WTC11 (cell line): ENCODE data around the gene NOP9. TPM values are rescaled to one million over a fixed set of nuclear protein-coding genes. Genes with fewer than 3 reads are reported as not detected.
A peak's percentile ranks its signal among the peaks of the same experiment; 100 is the strongest.

Source experiments
- ATAC-seq: fragments of 200-7000 bp; cut with Tn5 transposase; 2 replicates; pipeline ENCODE4 v1.10.0; 2021; ENCODE audit warnings: mild to moderate bottlenecking, moderate library complexity
- CTCF ChIA-PET: fragments of 300-600 bp; sonication (Branson Sonifier 250); formaldehyde crosslinking; loops from one replicate; lab custom pipeline; 2021; ENCODE audit warnings: antibody characterized with exemption; lab: Charles Lee
- POLR2A ChIA-PET: fragments of 350-600 bp; sonication (Branson Sonifier 250); formaldehyde crosslinking; loops from one replicate; lab custom pipeline; 2021; ENCODE audit warnings: antibody characterized with exemption; lab: Charles Lee
- DNase-seq: peaks from one replicate; pipeline ENCODE4 v3.0.0; 2021; ENCODE audit warnings: low spot score
- H3K27ac Mint-ChIP-seq: 2 replicates; pipeline ENCODE4 v1.8.0; 2021; ENCODE audit warnings: mixed read lengths
- H3K27me3 Mint-ChIP-seq: 2 replicates; pipeline ENCODE4 v1.8.0; 2021; ENCODE audit warnings: low read depth, mild to moderate bottlenecking, moderate library complexity, mixed read lengths
- H3K36me3 Mint-ChIP-seq: 2 replicates; pipeline ENCODE4 v1.8.0; 2021; ENCODE audit warnings: mixed read lengths
- H3K4me1 Mint-ChIP-seq: 2 replicates; pipeline ENCODE4 v1.8.0; 2022; ENCODE audit warnings: mixed read lengths
- H3K4me3 Mint-ChIP-seq: 2 replicates; pipeline ENCODE4 v1.8.0; 2021; ENCODE audit warnings: mild to moderate bottlenecking, moderate library complexity, mixed read lengths
- H3K9me3 Mint-ChIP-seq: 2 replicates; pipeline ENCODE4 v1.8.0; 2021; ENCODE audit warnings: mixed read lengths
- ATF6 ChIP-seq: sonication (generic); formaldehyde crosslinking; IDR thresholded peaks from 2 replicates; pipeline ENCODE4 v1.8.1; 2023; ENCODE audit warnings: mild to moderate bottlenecking, missing genetic modification reagents
- CBFB ChIP-seq: sonication (generic); formaldehyde crosslinking; IDR thresholded peaks from 2 replicates; pipeline ENCODE4 v1.8.1; 2022; ENCODE audit warnings: mild to moderate bottlenecking, low read depth, missing genetic modification reagents
- E2F4 ChIP-seq: sonication (generic); formaldehyde crosslinking; IDR thresholded peaks from 2 replicates; pipeline ENCODE4 v1.8.1; 2022; ENCODE audit warnings: low read depth, mild to moderate bottlenecking, moderate library complexity, missing genetic modification reagents, borderline replicate concordance
- ETV6 ChIP-seq: sonication (generic); formaldehyde crosslinking; IDR thresholded peaks from 2 replicates; pipeline ENCODE4 v1.8.1; 2022; ENCODE audit warnings: mild to moderate bottlenecking, missing genetic modification reagents
- IRF2 ChIP-seq: sonication (generic); formaldehyde crosslinking; IDR thresholded peaks from 2 replicates; pipeline ENCODE4 v1.8.0; 2022; ENCODE audit warnings: low read depth, missing genetic modification reagents, borderline replicate concordance
- KAT7 ChIP-seq: sonication (generic); formaldehyde crosslinking; IDR thresholded peaks from 2 replicates; pipeline ENCODE4 v1.8.1; 2023; ENCODE audit warnings: missing genetic modification reagents, mild to moderate bottlenecking, borderline replicate concordance
- MYBL2 ChIP-seq: sonication (generic); formaldehyde crosslinking; IDR thresholded peaks from 2 replicates; pipeline ENCODE4 v1.8.1; 2023; ENCODE audit warnings: mild to moderate bottlenecking, moderate library complexity, missing genetic modification reagents
- NR2C2 ChIP-seq: sonication (generic); formaldehyde crosslinking; IDR thresholded peaks from 2 replicates; pipeline ENCODE4 v1.8.0; 2022; ENCODE audit warnings: mild to moderate bottlenecking, missing genetic modification reagents
- RELA ChIP-seq: sonication (generic); formaldehyde crosslinking; IDR thresholded peaks from 2 replicates; pipeline ENCODE4 v1.8.1; 2022; ENCODE audit warnings: missing genetic modification reagents, mild to moderate bottlenecking, borderline replicate concordance
- RORB ChIP-seq: fragments of 250-450 bp; sonication (Bioruptor Pico); IDR thresholded peaks from 2 replicates; pipeline ENCODE4 v1.9.0; 2021; ENCODE audit warnings: mild to moderate bottlenecking
- SOX15 ChIP-seq: fragments of 250-450 bp; sonication (Bioruptor Pico); IDR thresholded peaks from 2 replicates; pipeline ENCODE4 v1.9.0; 2021; ENCODE audit warnings: mild to moderate bottlenecking
- TEAD1 ChIP-seq: sonication (generic); formaldehyde crosslinking; IDR thresholded peaks from 2 replicates; pipeline ENCODE4 v1.8.0; 2022; ENCODE audit warnings: mild to moderate bottlenecking, missing genetic modification reagents
- USF1 ChIP-seq: sonication (generic); formaldehyde crosslinking; IDR thresholded peaks from 2 replicates; pipeline ENCODE4 v1.8.0; 2022; ENCODE audit warnings: mild to moderate bottlenecking, missing genetic modification reagents
- ZBTB21 ChIP-seq: sonication (generic); formaldehyde crosslinking; IDR thresholded peaks from 2 replicates; pipeline ENCODE4 v1.8.1; 2023; ENCODE audit warnings: mild to moderate bottlenecking, missing genetic modification reagents, borderline replicate concordance
- ZNF263 ChIP-seq: sonication (generic); formaldehyde crosslinking; IDR thresholded peaks from 2 replicates; pipeline ENCODE4 v1.8.1; 2022; ENCODE audit warnings: low read depth, mild to moderate bottlenecking, moderate library complexity, missing genetic modification reagents
- ZNF281 ChIP-seq: sonication (generic); formaldehyde crosslinking; IDR thresholded peaks from 2 replicates; pipeline ENCODE4 v1.8.0; 2023; ENCODE audit warnings: mild to moderate bottlenecking, missing genetic modification reagents
- ZNF396 ChIP-seq: fragments of 250-450 bp; sonication (Bioruptor Pico); IDR thresholded peaks from 2 replicates; pipeline ENCODE4 v1.8.0; 2021; ENCODE audit warnings: mild to moderate bottlenecking, moderate library complexity, borderline replicate concordance
- total RNA-seq: library from RNA; stranded (reverse); gene quantifications from 3 replicates; pipeline ENCODE4 v1.2.3, GENCODE V29; 2021
- TF ChIP-seq, protein P1 (sequence below): sonication (generic); formaldehyde crosslinking; IDR thresholded peaks from 2 replicates; pipeline ENCODE4 v1.8.1; 2023; ENCODE audit warnings: mild to moderate bottlenecking, missing genetic modification reagents, moderate library complexity
- TF ChIP-seq, protein P2 (sequence below): sonication (generic); formaldehyde crosslinking; IDR thresholded peaks from 2 replicates; pipeline ENCODE4 v1.8.1; 2022; ENCODE audit warnings: missing genetic modification reagents, borderline replicate concordance
- TF ChIP-seq, protein P3 (sequence below): sonication (generic); formaldehyde crosslinking; IDR thresholded peaks from 2 replicates; pipeline ENCODE4 v1.8.1; 2023; ENCODE audit warnings: mild to moderate bottlenecking, missing genetic modification reagents

The NOP9 gene
- total RNA-seq, 1 experiment from 2014 or later: 44.4 TPM

DNA sequence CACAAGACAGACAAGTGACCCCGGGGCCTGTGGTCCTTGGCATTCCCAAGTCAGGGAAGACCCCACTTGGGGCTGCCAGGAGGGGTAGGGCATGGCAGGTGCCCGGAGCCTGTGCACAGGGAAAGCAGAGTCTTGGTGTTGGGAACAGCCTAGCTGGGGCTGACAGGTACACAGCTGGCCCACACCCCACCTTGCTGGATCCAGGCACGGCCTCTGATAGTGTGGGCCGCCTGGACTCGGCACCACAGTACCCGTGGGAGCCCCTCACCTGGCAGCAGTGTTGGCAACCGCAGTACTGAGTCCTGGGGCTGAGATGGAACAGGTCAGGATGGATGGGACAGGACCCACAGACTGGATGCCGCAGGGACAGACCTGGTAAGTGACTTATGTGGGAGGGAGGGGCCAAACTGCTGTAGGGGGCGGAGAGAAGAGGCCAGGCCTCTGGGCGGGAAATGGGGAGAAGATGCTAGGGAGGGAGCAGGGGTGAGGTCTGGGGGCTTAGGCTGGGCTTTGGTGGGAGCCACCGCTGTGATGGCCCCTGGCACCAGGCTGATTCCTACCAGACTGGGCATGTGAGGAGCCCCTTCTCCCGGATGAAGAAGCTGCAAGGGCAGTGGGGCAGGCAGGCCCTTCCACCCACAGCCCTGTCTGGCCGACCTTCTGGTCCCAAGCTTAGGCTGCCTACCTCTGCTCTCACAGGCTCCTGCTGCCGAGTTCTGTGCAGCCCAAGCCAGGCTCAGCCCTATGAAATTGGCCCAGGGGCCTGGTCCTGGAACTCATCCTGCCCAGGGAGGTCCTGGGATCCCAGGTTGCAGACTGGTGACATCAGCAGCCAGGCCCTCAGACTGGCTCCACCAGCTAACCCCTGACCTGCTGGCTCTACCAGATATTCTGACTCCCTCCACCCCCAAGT lies 36.6 kb upstream of the NOP9 start, which contains the start of gene TGM1:
TSS of gene TGM1 (minus strand) at position 357 of the 913 bp plus-strand sequence. CDS start 825 bp downstream, outside the sequence.
- Mint-ChIP-seq H3K27me3 (no peaks in the 10 kb centered on the region), H3K27ac (no peak within 1 kb of the TSS), H3K36me3 (peaks cover 4% of the 10 kb centered on the region; the same call in 1 of the 2 replicates), H3K4me1 (no peaks in the 10 kb centered on the region), H3K9me3 (no peaks in the 10 kb centered on the region), H3K4me3 (no peak within 1 kb of the TSS)
- POLR2A ChIA-PET: interaction anchor here (0.9 kb wide), 1 partner anchor 8 kb away, joined by 5 read pairs; the partner anchor contains the start of gene RABGGTA
- no peak for TF ChIP-seq RORB
- no peak for TF ChIP-seq ZNF263 (CRISPR knock-in tag)
- TF ChIP-seq, protein P1, sequence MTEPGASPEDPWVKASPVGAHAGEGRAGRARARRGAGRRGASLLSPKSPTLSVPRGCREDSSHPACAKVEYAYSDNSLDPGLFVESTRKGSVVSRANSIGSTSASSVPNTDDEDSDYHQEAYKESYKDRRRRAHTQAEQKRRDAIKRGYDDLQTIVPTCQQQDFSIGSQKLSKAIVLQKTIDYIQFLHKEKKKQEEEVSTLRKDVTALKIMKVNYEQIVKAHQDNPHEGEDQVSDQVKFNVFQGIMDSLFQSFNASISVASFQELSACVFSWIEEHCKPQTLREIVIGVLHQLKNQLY: no peak
- no peak for TF ChIP-seq ZNF396
- TF ChIP-seq USF1 (CRISPR knock-in tag): no peak
- TF ChIP-seq ZBTB21 (CRISPR knock-in tag): no peak
- TF ChIP-seq, protein P2, sequence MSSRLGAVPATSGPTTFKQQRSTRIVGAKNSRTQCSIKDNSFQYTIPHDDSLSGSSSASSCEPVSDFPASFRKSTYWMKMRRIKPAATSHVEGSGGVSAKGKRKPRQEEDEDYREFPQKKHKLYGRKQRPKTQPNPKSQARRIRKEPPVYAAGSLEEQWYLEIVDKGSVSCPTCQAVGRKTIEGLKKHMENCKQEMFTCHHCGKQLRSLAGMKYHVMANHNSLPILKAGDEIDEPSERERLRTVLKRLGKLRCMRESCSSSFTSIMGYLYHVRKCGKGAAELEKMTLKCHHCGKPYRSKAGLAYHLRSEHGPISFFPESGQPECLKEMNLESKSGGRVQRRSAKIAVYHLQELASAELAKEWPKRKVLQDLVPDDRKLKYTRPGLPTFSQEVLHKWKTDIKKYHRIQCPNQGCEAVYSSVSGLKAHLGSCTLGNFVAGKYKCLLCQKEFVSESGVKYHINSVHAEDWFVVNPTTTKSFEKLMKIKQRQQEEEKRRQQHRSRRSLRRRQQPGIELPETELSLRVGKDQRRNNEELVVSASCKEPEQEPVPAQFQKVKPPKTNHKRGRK (CRISPR knock-in tag): no peak
- no peak for TF ChIP-seq RELA
- no peak for TF ChIP-seq SOX15
- no peak for TF ChIP-seq KAT7 (CRISPR knock-in tag)
- TF ChIP-seq NR2C2 (CRISPR knock-in tag): no peak
- no peak for TF ChIP-seq MYBL2 (CRISPR knock-in tag)
- no peak for TF ChIP-seq E2F4 (CRISPR knock-in tag)
- no peak for TF ChIP-seq TEAD1 (CRISPR knock-in tag)
- DNase-seq (no peak), ATAC-seq (peak; percentile 71)
- CTCF ChIA-PET: interaction anchor here (1.0 to 2.6 kb wide), 4 partner anchors 8 to 47 kb away, joined by 4 to 17 read pairs (median 6); partner anchors contain the start of genes CIDEB, RABGGTA and TINF2

GRCh38 chr14:24263848-24264247 lies 35.8 kb upstream of the NOP9 start:
- ATAC-seq (no peak), DNase-seq (no peak)
- CTCF ChIA-PET: interaction anchor here (1.2 to 2.6 kb wide), 2 partner anchors 21 to 44 kb away, joined by 4 to 17 read pairs; partner anchors contain the start of genes CIDEB and TINF2
- no peaks in the 10 kb centered on the region for H3K9me3 Mint-ChIP-seq
- no peak overlapping the region for H3K4me3 Mint-ChIP-seq
- no peaks in the 10 kb centered on the region for H3K4me1 Mint-ChIP-seq
- POLR2A ChIA-PET: no interaction called here
- peaks cover 4% of the 10 kb centered on the region; the same call in 1 of the 2 replicates for H3K36me3 Mint-ChIP-seq
- no peaks in the 10 kb centered on the region for H3K27me3 Mint-ChIP-seq
- no peak overlapping the region for H3K27ac Mint-ChIP-seq
- no peak for TF ChIP-seq CBFB (CRISPR knock-in tag)
- no peak for TF ChIP-seq ETV6
- TF ChIP-seq KAT7 (CRISPR knock-in tag): no peak
- TF ChIP-seq USF1 (CRISPR knock-in tag): no peak
- TF ChIP-seq, protein P3, sequence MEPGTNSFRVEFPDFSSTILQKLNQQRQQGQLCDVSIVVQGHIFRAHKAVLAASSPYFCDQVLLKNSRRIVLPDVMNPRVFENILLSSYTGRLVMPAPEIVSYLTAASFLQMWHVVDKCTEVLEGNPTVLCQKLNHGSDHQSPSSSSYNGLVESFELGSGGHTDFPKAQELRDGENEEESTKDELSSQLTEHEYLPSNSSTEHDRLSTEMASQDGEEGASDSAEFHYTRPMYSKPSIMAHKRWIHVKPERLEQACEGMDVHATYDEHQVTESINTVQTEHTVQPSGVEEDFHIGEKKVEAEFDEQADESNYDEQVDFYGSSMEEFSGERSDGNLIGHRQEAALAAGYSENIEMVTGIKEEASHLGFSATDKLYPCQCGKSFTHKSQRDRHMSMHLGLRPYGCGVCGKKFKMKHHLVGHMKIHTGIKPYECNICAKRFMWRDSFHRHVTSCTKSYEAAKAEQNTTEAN (CRISPR knock-in tag): no peak
- TF ChIP-seq IRF2: no peak
- TF ChIP-seq ZNF281 (CRISPR knock-in tag): no peak
- no peak for TF ChIP-seq ATF6
